ENCODE measurements around the gene EYS. TPM values are rescaled to one million over a fixed set of nuclear protein-coding genes. Genes with fewer than 3 reads are reported as not detected.
A peak's percentile ranks its signal among the peaks of the same experiment; 100 is the strongest.

EYS gene
- total and polyA plus RNA-seq, 9 of the 15 experiments (the other 6 are each of a cell fraction or from before 2014, with no cell fraction given) = 0.03 to 0.36 (median 0.10) TPM; not detected in 2

DNA sequence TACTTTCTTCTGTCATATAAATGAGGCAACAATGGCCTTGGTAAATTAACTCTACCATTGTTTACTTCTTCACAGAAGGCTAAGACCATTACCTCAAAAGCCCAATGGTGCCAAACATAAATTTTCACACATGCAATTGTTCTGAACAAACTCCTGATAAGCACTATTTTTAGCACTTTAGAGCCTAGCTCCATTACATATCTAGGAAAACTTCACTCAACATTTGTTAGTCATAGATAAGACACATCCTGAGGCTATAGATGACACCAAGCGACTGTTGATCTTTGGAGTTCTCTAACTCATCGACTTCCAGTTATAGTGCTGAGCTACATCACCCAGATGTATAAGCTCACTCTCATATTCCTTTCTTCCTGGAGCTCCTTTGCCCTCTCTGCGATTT lies 245.9 kb downstream of the EYS start (continued):
- no peak for TF ChIP-seq ZNF165 (CRISPR knock-in tag; IDR thresholded peaks at IDR 0.05; ENCODE audit: borderline replicate concordance)
- TF ChIP-seq, protein P1, sequence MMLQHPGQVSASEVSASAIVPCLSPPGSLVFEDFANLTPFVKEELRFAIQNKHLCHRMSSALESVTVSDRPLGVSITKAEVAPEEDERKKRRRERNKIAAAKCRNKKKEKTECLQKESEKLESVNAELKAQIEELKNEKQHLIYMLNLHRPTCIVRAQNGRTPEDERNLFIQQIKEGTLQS (IDR thresholded peaks at IDR 0.05) = 0 out of 2 replicates have a peak, but pooled peaks have one; percentile 19
- TF ChIP-seq, protein P1 (CRISPR knock-in tag; conservative IDR thresholded peaks at IDR 0.05) = no peak
- TF ChIP-seq MIER1 (IDR thresholded peaks at IDR 0.05; ENCODE audit: low read depth) = no peak
- TF ChIP-seq POLR2AphosphoS5 (IDR thresholded peaks at IDR 0.05; ENCODE audit: control insufficient read depth, insufficient read depth, low read depth, low read length) = no peak
- TF ChIP-seq ZNF354B (CRISPR knock-in tag; IDR thresholded peaks at IDR 0.05) = no peak
- no peak for TF ChIP-seq SMAD1 (IDR thresholded peaks at IDR 0.05; ENCODE audit: low read depth, low read length, partially characterized antibody)
- TF ChIP-seq SPI1 (IDR thresholded peaks at IDR 0.05; ENCODE audit: borderline replicate concordance, low read depth, low read length) = no peak
- TF ChIP-seq, protein P2, sequence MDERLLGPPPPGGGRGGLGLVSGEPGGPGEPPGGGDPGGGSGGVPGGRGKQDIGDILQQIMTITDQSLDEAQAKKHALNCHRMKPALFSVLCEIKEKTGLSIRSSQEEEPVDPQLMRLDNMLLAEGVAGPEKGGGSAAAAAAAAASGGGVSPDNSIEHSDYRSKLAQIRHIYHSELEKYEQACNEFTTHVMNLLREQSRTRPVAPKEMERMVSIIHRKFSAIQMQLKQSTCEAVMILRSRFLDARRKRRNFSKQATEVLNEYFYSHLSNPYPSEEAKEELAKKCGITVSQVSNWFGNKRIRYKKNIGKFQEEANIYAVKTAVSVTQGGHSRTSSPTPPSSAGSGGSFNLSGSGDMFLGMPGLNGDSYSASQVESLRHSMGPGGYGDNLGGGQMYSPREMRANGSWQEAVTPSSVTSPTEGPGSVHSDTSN (CRISPR knock-in tag; IDR thresholded peaks at IDR 0.05; ENCODE audit: low read depth) = no peak
- TF ChIP-seq, protein P2 (tag; conservative IDR thresholded peaks at IDR 0.05; ENCODE audit: low read depth) = peak; percentile 82
- no peak for TF ChIP-seq ZKSCAN8 (CRISPR knock-in tag; IDR thresholded peaks at IDR 0.05)
- peak; percentile 59 for TF ChIP-seq TAL1 (IDR thresholded peaks at IDR 0.05)
- no peak for TF ChIP-seq ZFP91 (CRISPR knock-in tag; IDR thresholded peaks at IDR 0.05)
- TF ChIP-seq NFIC (IDR thresholded peaks at IDR 0.05) = peak; percentile 17; the same call in 1 of the 2 replicates
- TF ChIP-seq U2AF1 (optimal IDR thresholded peaks at IDR 0.05; ENCODE audit: low read depth, low read length) = no peak
- TF ChIP-seq SREBF1 (IDR thresholded peaks at IDR 0.05; ENCODE audit: borderline replicate concordance, low read depth, low read length) = no peak
- TF ChIP-seq PRMT5 (CRISPR knock-in tag; IDR thresholded peaks at IDR 0.05) = no peak
- TF ChIP-seq FOS (IDR thresholded peaks at IDR 0.05; ENCODE audit: extremely low read depth, insufficient read length) = no peak
- TF ChIP-seq, protein P3, sequence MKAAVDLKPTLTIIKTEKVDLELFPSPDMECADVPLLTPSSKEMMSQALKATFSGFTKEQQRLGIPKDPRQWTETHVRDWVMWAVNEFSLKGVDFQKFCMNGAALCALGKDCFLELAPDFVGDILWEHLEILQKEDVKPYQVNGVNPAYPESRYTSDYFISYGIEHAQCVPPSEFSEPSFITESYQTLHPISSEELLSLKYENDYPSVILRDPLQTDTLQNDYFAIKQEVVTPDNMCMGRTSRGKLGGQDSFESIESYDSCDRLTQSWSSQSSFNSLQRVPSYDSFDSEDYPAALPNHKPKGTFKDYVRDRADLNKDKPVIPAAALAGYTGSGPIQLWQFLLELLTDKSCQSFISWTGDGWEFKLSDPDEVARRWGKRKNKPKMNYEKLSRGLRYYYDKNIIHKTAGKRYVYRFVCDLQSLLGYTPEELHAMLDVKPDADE (conservative IDR thresholded peaks at IDR 0.05; ENCODE audit: control insufficient read depth, low read depth, low read length) = no peak
- TF ChIP-seq, protein P4, sequence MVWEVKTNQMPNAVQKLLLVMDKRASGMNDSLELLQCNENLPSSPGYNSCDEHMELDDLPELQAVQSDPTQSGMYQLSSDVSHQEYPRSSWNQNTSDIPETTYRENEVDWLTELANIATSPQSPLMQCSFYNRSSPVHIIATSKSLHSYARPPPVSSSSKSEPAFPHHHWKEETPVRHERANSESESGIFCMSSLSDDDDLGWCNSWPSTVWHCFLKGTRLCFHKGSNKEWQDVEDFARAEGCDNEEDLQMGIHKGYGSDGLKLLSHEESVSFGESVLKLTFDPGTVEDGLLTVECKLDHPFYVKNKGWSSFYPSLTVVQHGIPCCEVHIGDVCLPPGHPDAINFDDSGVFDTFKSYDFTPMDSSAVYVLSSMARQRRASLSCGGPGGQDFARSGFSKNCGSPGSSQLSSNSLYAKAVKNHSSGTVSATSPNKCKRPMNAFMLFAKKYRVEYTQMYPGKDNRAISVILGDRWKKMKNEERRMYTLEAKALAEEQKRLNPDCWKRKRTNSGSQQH (CRISPR knock-in tag; IDR thresholded peaks at IDR 0.05) = no peak
- TF ChIP-seq, protein P5, sequence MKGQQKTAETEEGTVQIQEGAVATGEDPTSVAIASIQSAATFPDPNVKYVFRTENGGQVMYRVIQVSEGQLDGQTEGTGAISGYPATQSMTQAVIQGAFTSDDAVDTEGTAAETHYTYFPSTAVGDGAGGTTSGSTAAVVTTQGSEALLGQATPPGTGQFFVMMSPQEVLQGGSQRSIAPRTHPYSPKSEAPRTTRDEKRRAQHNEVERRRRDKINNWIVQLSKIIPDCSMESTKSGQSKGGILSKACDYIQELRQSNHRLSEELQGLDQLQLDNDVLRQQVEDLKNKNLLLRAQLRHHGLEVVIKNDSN (CRISPR knock-in tag; IDR thresholded peaks at IDR 0.05) = no peak
